Activated CD4-positive, alpha-beta memory T cell treated with anti-CD3 and anti-CD28 coated beads, Interleukin-2, amount 10 ng/mL, durations not matched to agents 7 days and 5 days (primary cell): ENCODE data around the gene TTC28. TPM values are rescaled to one million over a fixed set of nuclear protein-coding genes. Genes with fewer than 3 reads are reported as not detected.

ENCODE experiments used
- CTCF ChIA-PET: fragments of 350-600 bp; sonication (Branson Sonifier 250); formaldehyde crosslinking; loops from one replicate; lab custom pipeline; 2021; ENCODE audit warnings: antibody characterized with exemption, inconsistent platforms; lab: Charles Lee
- POLR2A ChIA-PET: fragments of 350-600 bp; sonication (Branson Sonifier 250); formaldehyde crosslinking; loops from one replicate; lab custom pipeline; 2021; ENCODE audit warnings: antibody characterized with exemption; lab: Charles Lee
- DNase-seq: peaks from one replicate; pipeline ENCODE4 v3.0.0-alpha.2; 2020
- H3K27ac Mint-ChIP-seq: one replicate; pipeline ENCODE4 v1.8.0; 2021; ENCODE audit warnings: mild to moderate bottlenecking, mixed read lengths
- H3K27me3 Mint-ChIP-seq: one replicate; pipeline ENCODE4 v1.8.0; 2021; ENCODE audit warnings: mixed read lengths
- H3K36me3 Mint-ChIP-seq: one replicate; pipeline ENCODE4 v1.8.0; 2021; ENCODE audit warnings: low read depth, mixed read lengths
- H3K4me1 Mint-ChIP-seq: one replicate; pipeline ENCODE4 v1.8.0; 2021; ENCODE audit warnings: mixed read lengths
- H3K4me3 Mint-ChIP-seq: one replicate; pipeline ENCODE4 v1.8.0; 2021; ENCODE audit warnings: mild to moderate bottlenecking, mixed read lengths
- H3K9me3 Mint-ChIP-seq: one replicate; pipeline ENCODE4 v1.8.0; 2021; ENCODE audit warnings: mixed read lengths
- total RNA-seq, 2 experiments: library from RNA; stranded (reverse); gene quantifications; one replicate each; pipeline ENCODE4 v1.2.3, GENCODE V29; 2021

TTC28 gene
- total RNA-seq, 2 experiments from 2014 or later: 0.93 to 1.4 TPM

DNA sequence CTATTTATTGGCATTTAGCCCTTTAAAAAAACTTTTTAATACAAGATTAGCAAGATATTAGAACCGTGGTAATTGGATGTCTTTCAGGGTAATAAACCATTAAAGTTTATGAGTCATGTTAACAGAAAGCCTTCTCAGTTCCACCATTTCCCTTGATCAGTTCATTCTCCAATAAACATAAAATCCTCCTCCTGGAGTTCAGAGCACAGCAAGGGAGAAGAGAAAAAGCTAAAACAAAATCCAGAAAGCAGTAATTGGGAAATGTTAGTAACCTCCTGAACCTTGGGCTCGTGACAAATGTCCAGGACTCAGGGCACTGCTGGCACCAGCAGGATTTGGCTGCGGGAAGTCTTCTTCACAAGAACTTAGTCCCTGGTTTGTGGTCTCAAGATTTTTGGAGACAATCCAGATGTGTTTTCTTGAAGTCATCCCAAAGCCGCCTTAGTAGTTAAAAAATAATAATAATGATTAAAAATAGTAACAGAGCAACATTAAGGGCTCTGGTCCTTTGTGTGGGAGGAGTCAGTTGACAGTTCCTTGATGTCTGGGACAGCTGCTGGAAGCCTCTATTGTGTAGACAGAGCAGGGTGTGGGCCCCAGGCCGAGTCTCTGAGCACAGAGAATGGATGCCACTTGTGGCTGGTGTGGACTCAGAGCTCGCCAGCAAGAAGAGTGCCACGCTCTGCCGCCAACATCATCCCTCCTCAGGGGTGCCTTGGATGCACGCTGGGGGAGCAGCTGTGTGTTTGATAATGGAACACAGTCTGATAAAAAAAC, 717.2 kb downstream of the TTC28 start:
- ChIA-PET POLR2A (no interaction called here), CTCF (no interaction called here)
- DNase-seq: no peak
- no peak overlapping the region for H3K27ac Mint-ChIP-seq
- no peak overlapping the region for H3K4me3 Mint-ChIP-seq
- no peaks in the 10 kb centered on the region for H3K9me3 Mint-ChIP-seq
- no peaks in the 10 kb centered on the region for H3K36me3 Mint-ChIP-seq
- H3K4me1 Mint-ChIP-seq: no peaks in the 10 kb centered on the region
- H3K27me3 Mint-ChIP-seq: no peaks in the 10 kb centered on the region

DNA sequence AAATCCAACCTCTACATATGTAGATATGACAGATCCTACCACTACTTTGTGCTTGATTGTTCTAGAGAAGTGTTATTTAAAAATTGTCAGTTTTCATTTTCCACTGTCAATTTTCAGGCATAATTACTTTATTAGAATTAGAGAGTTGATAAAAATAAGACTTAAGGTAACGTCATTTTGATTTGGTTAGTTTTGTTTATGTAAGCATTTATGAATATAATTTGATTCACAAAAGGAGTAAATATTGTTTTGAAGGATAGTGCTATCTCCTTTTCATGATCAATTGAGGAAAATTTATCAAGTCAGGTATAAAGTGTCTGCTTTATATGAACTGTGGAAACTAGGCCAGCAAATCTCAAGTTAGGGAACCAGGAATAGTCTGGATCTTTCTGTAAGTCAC, 718.0 kb downstream of the TTC28 start:
- DNase-seq: no peak
- Mint-ChIP-seq H3K9me3 (no peaks in the 10 kb centered on the region), H3K4me1 (no peaks in the 10 kb centered on the region), H3K36me3 (no peaks in the 10 kb centered on the region), H3K27me3 (no peaks in the 10 kb centered on the region), H3K4me3 (no peak overlapping the region), H3K27ac (no peak overlapping the region)
- POLR2A ChIA-PET: no interaction called here
- CTCF ChIA-PET: no interaction called here

DNA sequence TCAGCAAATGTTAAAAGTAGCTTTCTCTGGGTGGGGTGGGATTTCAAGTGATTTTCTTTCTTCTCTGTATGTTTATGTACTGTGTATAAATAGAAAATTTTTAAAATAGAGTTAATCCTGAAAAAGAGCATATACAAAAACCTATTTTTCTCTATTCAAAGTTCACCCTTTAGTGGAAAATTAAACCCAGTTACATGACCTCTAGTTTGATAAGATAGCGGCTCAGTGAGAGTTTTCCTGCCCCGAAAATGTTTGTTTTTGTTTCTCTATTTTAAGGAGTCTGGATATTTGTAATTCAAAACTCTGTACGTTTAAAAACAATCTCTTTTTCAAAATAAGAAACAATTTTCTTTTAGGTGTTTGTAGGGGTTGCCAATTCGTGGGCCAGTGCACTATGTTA, 718.5 kb downstream of the TTC28 start:
- ChIA-PET CTCF (no interaction called here), POLR2A (no interaction called here)
- Mint-ChIP-seq H3K27me3 (no peaks in the 10 kb centered on the region), H3K27ac (no peak overlapping the region), H3K4me3 (no peak overlapping the region), H3K9me3 (no peaks in the 10 kb centered on the region), H3K4me1 (no peaks in the 10 kb centered on the region), H3K36me3 (no peaks in the 10 kb centered on the region)
- DNase-seq: no peak

DNA sequence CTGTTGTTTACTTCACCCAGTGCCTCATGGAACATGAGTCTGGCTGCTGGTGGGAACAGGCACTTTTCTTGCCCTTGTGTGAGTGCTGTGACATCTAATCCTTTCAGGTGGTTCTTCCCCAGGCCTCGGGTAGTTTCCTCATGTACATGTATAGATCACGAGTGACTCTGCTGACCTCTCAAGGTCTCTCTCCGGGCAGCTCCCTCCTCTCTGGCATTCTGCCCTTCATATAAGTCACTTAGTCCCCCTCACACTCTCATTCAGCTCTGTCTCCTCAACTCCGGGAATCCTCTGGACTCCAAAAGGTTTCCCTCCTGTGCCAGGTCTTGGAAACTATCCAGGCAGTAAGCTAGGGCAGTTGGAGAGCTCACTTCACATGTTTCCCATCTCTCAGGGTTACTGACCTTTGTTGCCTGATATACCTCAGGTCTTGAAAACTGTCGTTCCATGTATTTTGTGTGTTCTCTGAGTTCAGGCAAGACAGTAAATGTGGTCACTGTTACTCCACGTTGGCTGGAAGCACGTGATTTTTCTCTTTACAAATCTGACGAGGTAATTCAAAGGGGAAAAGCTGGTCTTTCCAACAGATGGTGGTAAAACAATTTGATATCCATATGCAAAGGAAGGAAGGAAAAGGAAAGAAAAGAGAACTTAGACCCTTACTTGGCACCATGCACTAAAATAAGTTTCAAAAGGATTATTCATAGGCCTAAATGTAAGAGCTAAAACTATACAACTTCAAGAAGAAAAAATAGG, 720.1 kb downstream of the TTC28 start:
- Mint-ChIP-seq H3K27ac (no peak overlapping the region), H3K36me3 (no peaks in the 10 kb centered on the region), H3K4me1 (no peaks in the 10 kb centered on the region), H3K9me3 (no peaks in the 10 kb centered on the region), H3K27me3 (no peaks in the 10 kb centered on the region), H3K4me3 (no peak overlapping the region)
- no peak for DNase-seq
- ChIA-PET CTCF (interaction anchor here (1.3 kb wide), 1 partner anchor 12 kb away, joined by 3 read pairs; no protein-coding TSS in a partner anchor), POLR2A (no interaction called here)

DNA sequence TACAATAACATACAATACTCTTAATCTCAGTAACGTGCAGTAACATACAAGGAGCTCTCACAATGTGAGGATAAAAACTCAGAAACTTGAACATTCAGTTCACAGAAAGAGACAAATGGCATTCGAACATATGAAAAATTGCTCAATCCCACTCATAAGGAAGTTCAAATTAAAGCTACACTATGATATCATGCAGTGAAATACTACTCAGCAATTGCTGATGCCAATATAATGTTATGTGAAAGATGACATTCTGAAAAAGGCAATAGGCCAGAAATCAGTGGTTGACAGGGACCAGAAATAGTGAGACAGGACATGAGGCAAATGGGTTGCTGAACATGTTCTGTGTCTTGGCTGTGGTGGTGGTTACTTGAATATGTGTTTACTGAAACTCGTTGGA, 726.9 kb downstream of the TTC28 start:
- DNase-seq: no peak
- Mint-ChIP-seq H3K9me3 (no peaks in the 10 kb centered on the region), H3K4me3 (no peak overlapping the region), H3K27ac (no peak overlapping the region), H3K27me3 (no peaks in the 10 kb centered on the region), H3K36me3 (no peaks in the 10 kb centered on the region), H3K4me1 (no peaks in the 10 kb centered on the region)
- CTCF ChIA-PET: no interaction called here
- POLR2A ChIA-PET: no interaction called here

DNA sequence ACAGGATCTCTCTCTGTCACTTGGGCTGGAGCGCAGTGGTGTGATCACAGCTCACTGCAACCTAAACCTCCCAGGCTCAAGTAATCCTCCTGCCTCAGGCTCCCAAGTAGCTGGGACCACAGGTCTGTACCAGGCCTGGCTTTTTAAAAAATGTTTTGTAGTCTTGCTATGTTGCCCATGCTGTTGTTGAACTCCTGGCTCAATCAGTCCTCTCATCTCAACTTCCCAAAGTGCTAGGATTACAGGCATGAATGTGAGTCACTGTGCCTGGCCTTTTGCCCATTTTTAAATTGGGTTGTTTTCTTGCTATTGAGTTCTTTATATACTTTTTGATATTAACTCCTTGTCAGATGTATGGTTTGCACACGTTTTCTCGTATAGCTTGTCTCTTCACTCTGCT, 727.5 kb downstream of the TTC28 start:
- ChIA-PET CTCF (no interaction called here), POLR2A (no interaction called here)
- Mint-ChIP-seq H3K27ac (no peak overlapping the region), H3K9me3 (no peaks in the 10 kb centered on the region), H3K27me3 (no peaks in the 10 kb centered on the region), H3K4me1 (no peaks in the 10 kb centered on the region), H3K4me3 (no peak overlapping the region), H3K36me3 (peaks cover 2% of the 10 kb centered on the region)
- no peak for DNase-seq

DNA sequence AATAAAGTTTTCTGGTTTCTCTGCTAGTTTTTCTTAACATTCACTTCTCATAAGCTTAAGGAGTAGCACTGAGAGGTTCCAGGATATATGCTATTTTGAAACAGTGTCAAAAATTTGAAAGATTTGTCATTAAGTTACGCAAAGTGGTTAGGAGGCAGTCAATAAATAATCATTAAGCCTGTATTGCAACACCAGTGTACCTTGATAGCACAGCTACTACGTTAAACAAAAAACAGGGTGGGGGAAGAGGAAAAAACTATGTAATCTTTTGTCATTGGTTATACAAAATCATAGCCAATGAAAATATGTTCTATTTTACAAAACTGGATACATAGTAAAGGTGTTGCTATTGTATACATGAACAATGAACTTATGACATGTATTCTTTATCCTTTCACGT, 730.2 kb downstream of the TTC28 start:
- Mint-ChIP-seq H3K4me3 (no peak overlapping the region), H3K27ac (no peak overlapping the region), H3K9me3 (no peaks in the 10 kb centered on the region), H3K27me3 (no peaks in the 10 kb centered on the region), H3K36me3 (peaks cover 3% of the 10 kb centered on the region), H3K4me1 (peaks cover 3% of the 10 kb centered on the region)
- POLR2A ChIA-PET: no interaction called here
- CTCF ChIA-PET: interaction anchor here (1.0 kb wide), 1 partner anchor 30 kb away, joined by 3 read pairs; the partner anchor contains the start of gene PITPNB
- no peak for DNase-seq

DNA sequence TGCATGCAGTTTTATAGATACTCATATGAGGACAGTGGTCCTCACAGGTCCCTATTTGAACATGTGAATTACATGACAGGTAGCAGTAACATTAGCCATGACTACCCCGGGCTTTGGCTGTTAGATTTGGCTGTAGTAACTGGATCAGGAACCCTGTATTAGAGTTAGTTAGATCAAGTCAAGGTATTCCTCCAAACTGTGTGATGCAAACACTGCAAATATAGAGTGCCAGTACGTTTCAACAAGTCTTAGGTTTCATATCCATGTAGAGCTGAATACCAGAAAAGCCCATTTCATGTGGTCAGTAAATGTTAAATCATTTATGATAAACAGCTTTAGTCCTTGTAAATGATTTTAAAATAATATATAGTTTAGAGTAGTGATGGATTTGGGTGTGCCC, 731.1 kb downstream of the TTC28 start:
- no peak for DNase-seq
- Mint-ChIP-seq H3K4me3 (no peak overlapping the region), H3K9me3 (no peaks in the 10 kb centered on the region), H3K27me3 (no peaks in the 10 kb centered on the region), H3K27ac (no peak overlapping the region), H3K36me3 (peaks cover 3% of the 10 kb centered on the region), H3K4me1 (peaks cover 6% of the 10 kb centered on the region)
- POLR2A ChIA-PET: no interaction called here
- CTCF ChIA-PET: interaction anchor here (0.6 to 1.2 kb wide), 3 partner anchors 11 to 901 kb away, joined by 3 to 4 read pairs (median 3); partner anchors contain the start of gene PITPNB

DNA sequence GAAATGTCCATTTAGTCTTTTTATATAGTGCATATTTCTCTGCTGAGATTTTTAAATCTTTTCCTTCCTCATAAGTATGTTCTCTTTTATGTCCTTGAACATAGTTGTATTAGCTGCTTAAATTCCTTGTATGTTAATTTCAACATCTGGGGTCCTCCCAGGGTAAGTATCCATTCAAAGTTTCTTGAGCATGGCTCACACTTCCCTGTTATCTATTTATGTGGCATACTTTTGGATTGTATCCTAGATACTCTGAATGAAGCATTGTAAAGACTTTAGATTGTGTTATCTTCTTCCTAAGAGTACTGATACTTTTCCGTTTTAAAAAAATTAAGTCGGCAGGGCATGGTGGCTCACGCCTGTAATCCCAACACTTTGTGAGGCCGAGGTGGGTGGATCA, 732.2 kb downstream of the TTC28 start:
- CTCF ChIA-PET: interaction anchor here (1.2 kb wide), 1 partner anchor 12 kb away, joined by 3 read pairs; no protein-coding TSS in a partner anchor
- Mint-ChIP-seq H3K27me3 (no peaks in the 10 kb centered on the region), H3K4me3 (no peak overlapping the region), H3K36me3 (peaks cover 3% of the 10 kb centered on the region), H3K27ac (no peak overlapping the region), H3K4me1 (peaks cover 6% of the 10 kb centered on the region), H3K9me3 (no peaks in the 10 kb centered on the region)
- POLR2A ChIA-PET: no interaction called here
- no peak for DNase-seq

DNA sequence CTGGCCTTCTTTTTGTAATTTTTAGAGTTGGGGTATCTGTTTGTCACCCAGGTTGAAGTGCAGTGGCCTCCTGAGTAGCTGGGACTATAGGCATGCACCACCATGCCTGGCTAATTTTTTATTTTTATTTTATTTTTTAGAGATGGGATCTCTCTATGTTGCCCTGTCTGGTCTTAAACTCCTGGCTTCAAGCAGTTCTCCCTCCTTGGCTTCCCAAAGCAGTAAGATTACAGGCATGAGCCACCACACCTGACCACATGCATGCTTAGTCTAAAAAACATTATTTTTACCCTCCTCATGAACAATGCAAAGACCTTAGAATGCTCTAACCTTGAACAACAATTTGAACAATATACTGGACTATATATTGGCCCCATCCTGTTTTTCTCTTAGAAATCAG, 738.5 kb downstream of the TTC28 start:
- H3K4me3 Mint-ChIP-seq: no peak overlapping the region
- H3K27me3 Mint-ChIP-seq: no peaks in the 10 kb centered on the region
- ChIA-PET CTCF (no interaction called here), POLR2A (no interaction called here)
- no peak for DNase-seq
- H3K9me3 Mint-ChIP-seq: no peaks in the 10 kb centered on the region
- no peak overlapping the region for H3K27ac Mint-ChIP-seq
- H3K36me3 Mint-ChIP-seq: no peaks in the 10 kb centered on the region
- H3K4me1 Mint-ChIP-seq: peaks cover 6% of the 10 kb centered on the region

DNA sequence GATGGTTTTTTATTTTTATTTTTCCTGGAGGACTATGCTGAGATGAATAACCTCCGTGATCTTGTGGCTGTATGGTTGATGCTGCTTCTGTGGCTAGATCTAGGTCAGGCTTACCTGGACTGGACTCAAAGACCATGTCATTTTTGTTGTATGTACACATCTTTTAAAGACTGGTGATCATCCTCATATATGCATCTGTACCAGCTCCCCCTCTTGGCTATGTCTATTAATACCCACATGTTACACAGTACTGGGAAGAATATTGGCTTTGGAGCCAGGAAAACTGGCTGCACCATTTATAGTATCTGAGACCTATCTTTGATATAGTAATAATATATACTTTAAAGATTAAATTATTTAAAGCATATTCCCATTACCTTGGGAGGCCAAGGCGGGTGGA, 742.2 kb downstream of the TTC28 start:
- Mint-ChIP-seq H3K4me3 (no peak overlapping the region), H3K27me3 (no peaks in the 10 kb centered on the region), H3K36me3 (no peaks in the 10 kb centered on the region), H3K9me3 (no peaks in the 10 kb centered on the region), H3K4me1 (no peaks in the 10 kb centered on the region), H3K27ac (no peak overlapping the region)
- POLR2A ChIA-PET: no interaction called here
- DNase-seq: no peak
- CTCF ChIA-PET: interaction anchor here (0.8 to 1.1 kb wide), 2 partner anchors 46 to 62 kb away, joined by 3 read pairs; no protein-coding TSS in a partner anchor

DNA sequence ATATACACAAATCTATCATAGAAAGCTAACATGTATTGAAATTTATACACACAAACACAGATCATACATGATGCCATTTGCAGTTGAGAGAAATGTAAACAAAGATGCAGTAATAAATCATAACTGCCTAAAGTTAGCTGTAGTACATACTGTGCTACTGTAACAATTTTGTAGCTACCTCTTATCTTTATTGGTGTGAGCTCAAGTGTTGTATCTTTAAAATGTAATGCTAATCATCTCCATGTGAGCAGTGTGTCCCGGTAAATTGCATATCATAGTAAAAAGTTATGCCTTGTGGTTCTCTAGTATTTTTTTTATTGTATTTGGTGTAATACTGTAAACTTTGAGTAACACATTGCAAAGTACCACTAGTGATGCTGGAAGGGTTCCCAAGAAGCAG, 743.7 kb downstream of the TTC28 start:
- no peak for DNase-seq
- ChIA-PET CTCF (interaction anchor here (0.5 to 1.1 kb wide), 3 partner anchors 49 to 135 kb away, joined by 3 to 4 read pairs (median 3); no protein-coding TSS in a partner anchor), POLR2A (no interaction called here)
- no peaks in the 10 kb centered on the region for H3K36me3 Mint-ChIP-seq
- no peaks in the 10 kb centered on the region for H3K4me1 Mint-ChIP-seq
- H3K4me3 Mint-ChIP-seq: no peak overlapping the region
- no peaks in the 10 kb centered on the region for H3K27me3 Mint-ChIP-seq
- no peaks in the 10 kb centered on the region for H3K9me3 Mint-ChIP-seq
- H3K27ac Mint-ChIP-seq: no peak overlapping the region

DNA sequence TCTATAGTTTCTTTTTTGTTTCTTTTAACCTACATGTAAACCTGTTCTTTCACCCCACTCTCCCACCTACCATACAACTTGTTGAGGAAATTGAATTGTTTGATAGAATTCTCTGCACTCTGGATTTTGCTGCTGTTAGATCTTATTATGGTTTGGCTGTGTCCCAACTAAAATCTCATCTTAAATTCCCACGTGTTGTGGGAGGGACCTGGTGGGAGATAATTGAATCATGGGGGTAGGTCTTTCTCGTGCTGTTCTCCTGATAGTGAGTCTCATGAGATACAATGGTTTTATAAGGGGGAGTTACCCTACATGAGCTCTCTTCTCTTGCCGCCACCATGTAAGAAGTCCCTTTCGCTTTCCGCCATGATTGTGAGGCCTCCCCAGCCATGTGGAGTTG, 745.6 kb downstream of the TTC28 start:
- Mint-ChIP-seq H3K27me3 (no peaks in the 10 kb centered on the region), H3K4me1 (no peaks in the 10 kb centered on the region), H3K36me3 (no peaks in the 10 kb centered on the region), H3K9me3 (no peaks in the 10 kb centered on the region), H3K27ac (no peak overlapping the region), H3K4me3 (no peak overlapping the region)
- no peak for DNase-seq
- POLR2A ChIA-PET: no interaction called here
- CTCF ChIA-PET: interaction anchor here (1.0 kb wide), 1 partner anchor 53 kb away, joined by 3 read pairs; no protein-coding TSS in a partner anchor
